Fibroblast of skin of abdomen (primary cell): Measurements from ENCODE around the gene NOPCHAP1.

Experiments
- DNase-seq: peaks from one replicate; pipeline ENCODE4 v3.0.0-alpha.2; 2013

The NOPCHAP1 gene

GRCh38 chr12:105020241-105020962 is 34.3 kb downstream of the NOPCHAP1 start:
- DNase-seq: no peak

GRCh38 chr12:105024928-105025327 is 38.8 kb downstream of the NOPCHAP1 start:
- no peak for DNase-seq

- peak; percentile 31 for DNase-seq
These were observed 39.8 kb downstream of the NOPCHAP1 start for GRCh38 chr12:105025890-105026289.

GRCh38 chr12:105026411-105026810 is 40.3 kb downstream of the NOPCHAP1 start:
- no peak for DNase-seq

- no peak for DNase-seq
These were observed 45.0 kb downstream of the NOPCHAP1 start for GRCh38 chr12:105030820-105031807.

GRCh38 chr12:105032703-105033357 is 46.7 kb downstream of the NOPCHAP1 start:
- DNase-seq: no peak

GRCh38 chr12:105033851-105034250 is 47.7 kb downstream of the NOPCHAP1 start:
- DNase-seq: no peak
